GM10266 (cell line): ENCODE measurements around the gene TMEM91.

Source experiments
- DNase-seq: peaks from one replicate; pipeline ENCODE4 v3.0.0; 2012; ENCODE audit errors: extremely low spot score
- CTCF ChIP-seq: IDR thresholded peaks from 2 replicates; pipeline ENCODE4 v1.5.1; 2012; ENCODE audit warnings: mild to moderate bottlenecking, low read depth; ENCODE audit not compliant: control insufficient read depth, insufficient read depth; ENCODE audit errors: missing control alignments

The TMEM91 gene

GRCh38 chr19:41398598-41398997 is 22.3 kb downstream of the TMEM91 start:
- TF ChIP-seq CTCF: no peak
- no peak for DNase-seq

- DNase-seq: no peak
- no peak for TF ChIP-seq CTCF
These were observed 22.8 kb downstream of the TMEM91 start for GRCh38 chr19:41399091-41399490.

GRCh38 chr19:41399525-41399924 is 23.2 kb downstream of the TMEM91 start:
- TF ChIP-seq CTCF: no peak
- DNase-seq: no peak

DNA sequence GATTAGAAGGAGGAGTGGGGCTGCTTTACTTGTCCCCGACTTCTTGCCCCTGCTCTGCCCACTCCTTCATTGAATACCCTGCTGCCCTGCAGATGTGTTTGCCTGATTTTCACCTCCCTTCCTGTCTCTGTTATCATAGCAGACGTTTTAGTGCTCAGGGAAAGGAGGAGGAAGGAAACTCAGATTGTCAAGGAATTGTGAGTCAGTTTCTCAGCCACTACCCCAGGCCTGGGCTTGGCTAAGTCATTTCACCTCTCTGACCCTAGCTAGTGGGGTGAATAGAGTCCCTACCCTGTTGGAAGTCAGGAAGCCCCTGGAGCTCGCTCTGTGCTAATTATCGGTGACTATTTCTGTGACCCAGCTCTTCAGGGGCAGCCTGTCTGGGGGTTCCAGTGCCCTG is 25.1 kb downstream of the TMEM91 start:
- DNase-seq: no peak
- TF ChIP-seq CTCF: no peak

DNA sequence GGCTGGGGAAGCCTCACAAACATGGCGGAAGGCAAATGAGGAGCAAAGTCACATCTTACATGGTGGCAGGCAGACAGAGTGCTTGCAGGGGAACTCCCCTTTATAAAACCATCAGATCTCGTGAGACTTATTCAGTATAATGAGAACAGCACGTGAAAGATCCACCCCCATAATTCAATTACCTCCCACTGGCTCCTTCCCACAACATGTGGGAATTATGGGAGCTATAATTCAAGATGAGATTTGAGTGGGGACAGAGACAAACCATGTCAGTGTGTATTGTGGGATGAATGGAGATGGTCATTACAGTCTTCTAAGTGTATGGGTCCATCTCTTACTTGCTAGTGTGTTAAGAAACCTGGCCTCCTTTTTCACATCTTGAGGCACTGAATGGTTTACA is 25.7 kb downstream of the TMEM91 start:
- no peak for DNase-seq
- TF ChIP-seq CTCF: no peak

- no peak for DNase-seq
- no peak for TF ChIP-seq CTCF
These were observed 27.0 kb downstream of the TMEM91 start for GRCh38 chr19:41403181-41403970.

- no peak for DNase-seq
- TF ChIP-seq CTCF: no peak
These were observed 29.4 kb downstream of the TMEM91 start for GRCh38 chr19:41405776-41406175.
